ENCODE measurements around the gene ARHGAP32. TPM values are rescaled to one million over a fixed set of nuclear protein-coding genes. Genes with fewer than 3 reads are reported as not detected.

ARHGAP32 gene
- total and polyA plus RNA-seq, 10 donors: 0.53 to 17.0 (median 10.2) TPM

GRCh38 chr11:129236850-129237249 is 44.7 kb upstream of the ARHGAP32 start:
- Histone ChIP-seq H3K4me1 (no peaks in the 10 kb centered on the region), H3K9me3 (no peaks in the 10 kb centered on the region), H3K27ac (no peak overlapping the region), H3K27me3 (replicated peaks in 1 of 7) (no peaks in the 10 kb centered on the region), H3K36me3 (no peaks in the 10 kb centered on the region), H3K4me3 (no peak overlapping the region)
- intact Hi-C loops (cut with DNase I; ENCODE audit: low total_unique reads): no loop called here
- WGBS, 5 donors: 93 to 100% (median 95%) methylated on average over 1 of the region's 1 CpG
- TF ChIP-seq POLR2A (IDR thresholded peaks at IDR 0.05): no peak
- TF ChIP-seq CTCF (IDR thresholded peaks at IDR 0.05 in 8 of 11, conservative IDR thresholded peaks at IDR 0.05 in 3 of 11): no peak
- no peak for TF ChIP-seq POLR2AphosphoS5 (IDR thresholded peaks at IDR 0.05)
- DNase-seq: no peak

GRCh38 chr11:129234978-129235377 is 42.9 kb upstream of the ARHGAP32 start:
- intact Hi-C loops (cut with DNase I; ENCODE audit: low total_unique reads): no loop called here
- Histone ChIP-seq H3K27ac (no peak overlapping the region), H3K36me3 (no peaks in the 10 kb centered on the region), H3K4me1 (no peaks in the 10 kb centered on the region), H3K27me3 (replicated peaks in 1 of 7) (no peaks in the 10 kb centered on the region), H3K9me3 (no peaks in the 10 kb centered on the region), H3K4me3 (no peak overlapping the region)
- no peak for DNase-seq
- 82 to 95% (median 86%) methylated on average over 5 of the region's 5 CpGs for WGBS, 5 donors
- no peak for TF ChIP-seq CTCF (IDR thresholded peaks at IDR 0.05 in 8 of 11, conservative IDR thresholded peaks at IDR 0.05 in 3 of 11)
- no peak for TF ChIP-seq POLR2AphosphoS5 (IDR thresholded peaks at IDR 0.05)
- TF ChIP-seq POLR2A (IDR thresholded peaks at IDR 0.05): no peak

DNA sequence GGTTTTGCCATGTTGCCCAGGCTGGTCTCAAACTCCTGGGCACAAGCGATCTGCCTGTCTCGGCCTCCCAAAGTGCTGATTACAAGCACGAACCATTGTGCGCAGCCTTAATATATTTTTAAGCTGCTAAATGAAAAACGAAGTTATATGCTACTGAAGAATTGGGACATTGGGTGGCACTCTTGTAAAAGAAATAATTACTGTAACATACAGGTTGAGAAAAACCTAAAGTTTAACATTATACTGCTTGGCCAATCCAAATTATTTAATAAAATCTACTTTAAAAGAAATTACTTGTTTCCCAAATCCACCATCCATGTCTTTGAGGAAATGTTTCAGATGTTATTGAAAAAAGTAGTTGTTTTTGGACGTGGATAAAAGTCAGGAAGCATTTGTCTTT is 37.9 kb upstream of the ARHGAP32 start:
- Histone ChIP-seq H3K27me3 (replicated peaks in 1 of 7) (no peaks in the 10 kb centered on the region), H3K27ac (no peak overlapping the region), H3K36me3 (no peaks in the 10 kb centered on the region), H3K4me1 (no peaks in the 10 kb centered on the region), H3K9me3 (peaks cover 0 to 32% (median 29%) of the 10 kb centered on the region in 8 donors), H3K4me3 (no peak overlapping the region)
- intact Hi-C loops (cut with DNase I; ENCODE audit: low total_unique reads): no loop called here
- no peak for DNase-seq
- TF ChIP-seq CTCF (IDR thresholded peaks at IDR 0.05 in 8 of 11, conservative IDR thresholded peaks at IDR 0.05 in 3 of 11) (no peak), POLR2A (IDR thresholded peaks at IDR 0.05) (no peak), POLR2AphosphoS5 (IDR thresholded peaks at IDR 0.05) (no peak)
- 66 to 85% (median 72%) methylated on average over 6 of the region's 6 CpGs for WGBS, 5 donors

- intact Hi-C loops (cut with DNase I; ENCODE audit: low total_unique reads): no loop called here
- no peak overlapping the region for H3K4me3 ChIP-seq
- TF ChIP-seq POLR2AphosphoS5 (IDR thresholded peaks at IDR 0.05): no peak
- no peak for TF ChIP-seq CTCF (IDR thresholded peaks at IDR 0.05 in 8 of 11, conservative IDR thresholded peaks at IDR 0.05 in 3 of 11)
- no peak for TF ChIP-seq POLR2A (IDR thresholded peaks at IDR 0.05)
- no peak for DNase-seq
- H3K27me3 ChIP-seq (replicated peaks in 1 of 7): no peaks in the 10 kb centered on the region
- H3K4me1 ChIP-seq: peaks cover 0 to 6% (median 0%) of the 10 kb centered on the region in 6 donors
- 84 to 95% (median 93%) methylated on average over 2 of the region's 2 CpGs for WGBS, 5 donors
- no peaks in the 10 kb centered on the region for H3K36me3 ChIP-seq
- peaks cover 0 to 35% (median 32%) of the 10 kb centered on the region in 8 donors for H3K9me3 ChIP-seq
- no peak overlapping the region for H3K27ac ChIP-seq
These were observed 34.2 kb upstream of the ARHGAP32 start for GRCh38 chr11:129226207-129226798.

Data from spleen (tissue), 11 donors.